A549 (cell line): ENCODE data around the gene INHA.

Source experiments
- FOSL2 ChIP-seq, 2 experiments: fragments of 450-650 bp in 1 of 2; fragments of >200 bp in 1 of 2; sonication (Bioruptor Twin) in 1 of 2; formaldehyde crosslinking; IDR thresholded peaks; 2 replicates each; pipeline versions ENCODE4 v1.5.0 to v1.6.1; 2016 to 2020; ENCODE audit warnings: mild to moderate bottlenecking in 1 of 2, moderate library complexity in 1 of 2
- NR3C1 ChIP-seq: fragments of >200 bp; sonication (Bioruptor Twin); formaldehyde crosslinking; IDR thresholded peaks from 3 replicates; pipeline ENCODE4 v1.6.1; 2017
- POLR2AphosphoS2 ChIP-seq: conservative IDR thresholded peaks from 2 replicates; pipeline ENCODE4 v1.6.1; 2012; ENCODE audit warnings: low read length, improper control_type of control experiment, inconsistent platforms
- TF ChIP-seq, protein P1 (sequence below): fragments of >200 bp; sonication (Bioruptor Twin); formaldehyde crosslinking; IDR thresholded peaks from 3 replicates; pipeline ENCODE4 v1.5.1; 2016

DNA sequence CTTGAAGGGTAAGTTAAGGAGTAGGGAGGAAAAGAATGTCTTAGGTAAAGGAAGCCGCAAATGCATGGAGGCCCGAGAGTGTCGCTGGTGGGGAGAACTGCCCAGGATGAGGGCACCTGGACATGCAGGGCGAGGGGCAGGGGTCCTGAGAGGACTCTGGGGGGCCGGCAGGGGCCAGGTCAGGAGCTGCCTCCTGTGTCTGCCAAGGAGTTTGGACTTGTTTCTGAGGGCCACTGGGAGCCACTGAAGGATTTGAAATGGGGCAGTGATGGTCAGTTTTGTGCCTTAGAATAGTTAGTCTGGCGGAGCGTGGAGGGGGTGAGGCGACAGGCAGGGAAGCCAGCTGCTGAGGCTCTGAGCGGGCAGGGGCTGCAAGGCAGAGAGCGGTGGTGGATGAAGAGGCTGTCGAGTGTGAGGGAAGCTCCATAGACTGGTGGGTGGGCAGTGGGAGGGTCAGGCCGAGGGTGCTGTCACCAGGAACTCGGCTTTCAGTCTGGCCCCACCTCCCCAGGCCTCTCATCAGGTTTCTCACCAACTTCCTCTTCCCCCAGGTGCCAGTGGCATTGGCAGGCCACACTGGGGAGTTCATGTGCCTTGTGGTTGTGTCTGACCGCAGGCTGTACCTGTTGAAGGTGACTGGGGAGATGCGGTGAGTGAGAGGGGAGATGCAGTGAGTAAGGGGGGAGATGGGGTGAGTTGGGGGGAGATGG is 40.6 kb downstream of the INHA start:
- TF ChIP-seq NR3C1, result no peak
- TF ChIP-seq FOSL2 (IDR thresholded peaks at IDR 0.05), result no peak
- no peak for TF ChIP-seq FOSL2 (CRISPR knock-in tag; IDR thresholded peaks at IDR 0.05)
- no peak for TF ChIP-seq POLR2AphosphoS2
- TF ChIP-seq, protein P1, sequence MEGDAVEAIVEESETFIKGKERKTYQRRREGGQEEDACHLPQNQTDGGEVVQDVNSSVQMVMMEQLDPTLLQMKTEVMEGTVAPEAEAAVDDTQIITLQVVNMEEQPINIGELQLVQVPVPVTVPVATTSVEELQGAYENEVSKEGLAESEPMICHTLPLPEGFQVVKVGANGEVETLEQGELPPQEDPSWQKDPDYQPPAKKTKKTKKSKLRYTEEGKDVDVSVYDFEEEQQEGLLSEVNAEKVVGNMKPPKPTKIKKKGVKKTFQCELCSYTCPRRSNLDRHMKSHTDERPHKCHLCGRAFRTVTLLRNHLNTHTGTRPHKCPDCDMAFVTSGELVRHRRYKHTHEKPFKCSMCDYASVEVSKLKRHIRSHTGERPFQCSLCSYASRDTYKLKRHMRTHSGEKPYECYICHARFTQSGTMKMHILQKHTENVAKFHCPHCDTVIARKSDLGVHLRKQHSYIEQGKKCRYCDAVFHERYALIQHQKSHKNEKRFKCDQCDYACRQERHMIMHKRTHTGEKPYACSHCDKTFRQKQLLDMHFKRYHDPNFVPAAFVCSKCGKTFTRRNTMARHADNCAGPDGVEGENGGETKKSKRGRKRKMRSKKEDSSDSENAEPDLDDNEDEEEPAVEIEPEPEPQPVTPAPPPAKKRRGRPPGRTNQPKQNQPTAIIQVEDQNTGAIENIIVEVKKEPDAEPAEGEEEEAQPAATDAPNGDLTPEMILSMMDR, result no peak
